WERI-Rb-1 (cell line): ENCODE measurements around the gene UCN2.

ENCODE experiments used
- DNase-seq: peaks from one replicate; pipeline ENCODE4 v3.0.0-alpha.2; 2020
- H3K27ac ChIP-seq: fragments of 250-450 bp; sonication (Bioruptor Pico); 2 replicates; pipeline ENCODE4 v1.5.1; 2020; ENCODE audit warnings: mild to moderate bottlenecking, moderate library complexity
- H3K27me3 ChIP-seq: fragments of 250-450 bp; sonication (Bioruptor Pico); 2 replicates; pipeline ENCODE4 v1.5.1; 2021; ENCODE audit warnings: mild to moderate bottlenecking, low read depth, moderate library complexity; ENCODE audit not compliant: insufficient read depth, severe bottlenecking
- H3K36me3 ChIP-seq: fragments of 250-450 bp; sonication (Bioruptor Pico); 2 replicates; pipeline ENCODE4 v1.5.1; 2020; ENCODE audit warnings: mild to moderate bottlenecking, moderate library complexity
- H3K4me3 ChIP-seq: 2 replicates; pipeline ENCODE4 v1.5.1; 2011; ENCODE audit warnings: low read depth, mild to moderate bottlenecking, control low read depth, low read length
- H3K9me3 ChIP-seq: fragments of 250-450 bp; sonication (Bioruptor Pico); 2 replicates; pipeline ENCODE4 v1.5.1; 2021; ENCODE audit warnings: mild to moderate bottlenecking, moderate library complexity; ENCODE audit not compliant: severe bottlenecking
- TF ChIP-seq, protein P1 (sequence below): IDR thresholded peaks from 2 replicates; pipeline ENCODE4 v1.5.1; 2011; ENCODE audit warnings: low read depth, mild to moderate bottlenecking, control low read depth, inconsistent platforms, low read length

UCN2 gene

DNA sequence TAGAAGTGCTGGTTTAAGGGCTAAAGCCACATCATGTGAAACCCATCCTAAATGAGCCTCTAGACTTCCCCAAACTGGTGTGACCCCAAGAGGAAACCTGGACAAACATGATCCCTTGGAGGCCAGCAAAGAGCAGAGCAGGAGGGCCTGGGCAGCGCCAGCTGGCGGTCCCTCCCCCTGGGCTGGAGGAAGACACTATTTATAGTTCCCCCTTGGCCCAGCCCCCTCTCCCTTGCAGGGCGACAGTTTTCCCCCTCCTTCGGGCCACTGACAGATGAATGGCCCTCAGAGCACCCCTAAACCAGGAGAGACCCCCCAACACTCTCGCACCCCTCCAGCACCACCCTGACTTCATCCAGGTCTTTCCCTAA, 2.9 kb downstream of the UCN2 start:
- Histone ChIP-seq H3K36me3 (peaks cover 2% of the 10 kb centered on the region; the same call in 1 of the 2 replicates), H3K9me3 (no peaks in the 10 kb centered on the region), H3K27me3 (no peaks in the 10 kb centered on the region), H3K27ac (peak overlapping the region; percentile 77), H3K4me3 (peak overlapping the region; percentile 50)
- TF ChIP-seq, protein P1, sequence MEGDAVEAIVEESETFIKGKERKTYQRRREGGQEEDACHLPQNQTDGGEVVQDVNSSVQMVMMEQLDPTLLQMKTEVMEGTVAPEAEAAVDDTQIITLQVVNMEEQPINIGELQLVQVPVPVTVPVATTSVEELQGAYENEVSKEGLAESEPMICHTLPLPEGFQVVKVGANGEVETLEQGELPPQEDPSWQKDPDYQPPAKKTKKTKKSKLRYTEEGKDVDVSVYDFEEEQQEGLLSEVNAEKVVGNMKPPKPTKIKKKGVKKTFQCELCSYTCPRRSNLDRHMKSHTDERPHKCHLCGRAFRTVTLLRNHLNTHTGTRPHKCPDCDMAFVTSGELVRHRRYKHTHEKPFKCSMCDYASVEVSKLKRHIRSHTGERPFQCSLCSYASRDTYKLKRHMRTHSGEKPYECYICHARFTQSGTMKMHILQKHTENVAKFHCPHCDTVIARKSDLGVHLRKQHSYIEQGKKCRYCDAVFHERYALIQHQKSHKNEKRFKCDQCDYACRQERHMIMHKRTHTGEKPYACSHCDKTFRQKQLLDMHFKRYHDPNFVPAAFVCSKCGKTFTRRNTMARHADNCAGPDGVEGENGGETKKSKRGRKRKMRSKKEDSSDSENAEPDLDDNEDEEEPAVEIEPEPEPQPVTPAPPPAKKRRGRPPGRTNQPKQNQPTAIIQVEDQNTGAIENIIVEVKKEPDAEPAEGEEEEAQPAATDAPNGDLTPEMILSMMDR: no peak
- DNase-seq: peak; percentile 86

DNA sequence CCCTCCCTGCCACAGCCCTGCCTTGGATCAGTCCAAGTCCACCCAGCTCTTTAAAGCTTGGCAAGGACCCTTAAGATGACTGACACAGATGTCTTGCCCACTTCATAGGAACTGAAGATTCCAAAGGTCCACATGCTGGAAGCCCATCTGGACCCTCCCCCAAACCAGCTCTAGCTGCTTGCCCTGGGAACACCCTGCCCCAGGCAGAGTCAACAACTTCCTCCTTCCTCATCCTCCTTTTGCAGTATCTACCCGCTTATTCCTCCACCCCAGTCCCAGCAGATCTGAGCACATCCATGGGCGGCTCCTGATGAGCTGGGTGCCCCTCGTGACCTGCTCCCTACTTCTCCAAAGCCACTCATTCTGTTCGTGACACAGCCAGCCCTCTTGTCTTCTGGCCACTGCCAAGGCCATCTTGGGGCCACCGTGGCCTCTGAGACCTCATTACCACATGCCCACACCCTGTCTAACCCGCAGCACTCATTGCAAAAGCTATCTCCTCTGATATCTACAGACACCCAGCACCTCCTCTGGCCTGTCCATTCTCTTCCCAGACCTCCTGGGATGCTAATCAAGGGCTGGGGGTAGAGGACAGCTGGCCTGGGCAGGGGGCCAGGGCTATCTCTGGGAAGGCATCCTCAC, 5.0 kb downstream of the UCN2 start:
- TF ChIP-seq, protein P1: no peak
- H3K9me3 ChIP-seq: no peaks in the 10 kb centered on the region
- no peak for DNase-seq
- no peaks in the 10 kb centered on the region for H3K27me3 ChIP-seq
- H3K36me3 ChIP-seq: no peaks in the 10 kb centered on the region; the same call in 1 of the 2 replicates
- no peak overlapping the region for H3K4me3 ChIP-seq
- H3K27ac ChIP-seq: peak overlapping the region; percentile 77

DNA sequence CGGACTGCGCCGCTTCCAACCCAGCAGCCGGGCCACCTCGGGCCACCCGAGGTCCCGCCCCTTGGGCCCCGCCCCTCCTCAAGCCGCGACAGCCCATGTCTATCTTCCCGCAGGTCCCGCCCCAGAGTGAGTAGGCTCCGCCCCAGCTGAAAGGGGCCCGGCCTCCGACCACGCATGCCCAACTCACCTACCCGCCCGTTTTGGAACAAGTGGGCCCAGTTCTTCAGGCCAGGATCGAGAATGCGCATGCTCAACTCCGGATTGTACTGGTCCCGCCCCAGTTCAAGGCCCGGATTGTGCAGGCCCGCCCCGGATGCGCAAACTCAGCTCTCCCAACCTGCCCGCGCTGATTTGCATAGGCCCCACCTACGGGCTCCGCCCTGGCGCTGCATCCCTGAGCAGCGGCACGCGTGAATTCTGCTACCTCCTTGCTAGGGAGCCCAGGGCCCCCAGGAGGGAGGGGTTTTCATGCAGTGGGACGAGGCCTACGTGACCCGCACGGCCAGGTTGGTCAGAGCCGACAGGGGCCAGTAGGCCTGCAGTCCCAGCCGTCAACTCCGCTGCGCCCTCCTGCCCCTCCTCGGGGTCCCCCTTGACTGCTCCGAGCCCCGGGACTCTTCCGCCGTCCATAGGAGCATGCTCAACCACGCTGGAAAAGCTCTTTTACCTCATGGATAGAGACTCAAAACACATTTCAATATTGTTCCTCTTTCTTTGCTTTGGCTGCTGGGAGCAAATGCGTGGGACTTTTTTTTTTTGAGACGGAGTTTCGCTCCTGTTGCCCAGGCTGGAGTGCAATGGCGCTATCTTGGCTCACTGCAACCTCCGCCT, 6.6 kb downstream of the UCN2 start, which contains the start of gene PFKFB4:
PFKFB4 (minus strand) TSS at position 8 of the 831 bp plus-strand sequence. CDS start 26 bp downstream, outside the sequence.
- peak; percentile 99 for DNase-seq
- peak within 1 kb of the TSS; percentile 52 for H3K4me3 ChIP-seq
- H3K9me3 ChIP-seq: no peaks in the 10 kb centered on the region
- H3K27ac ChIP-seq: peak within 1 kb of the TSS; percentile 77
- no peaks in the 10 kb centered on the region; the same call in 1 of the 2 replicates for H3K36me3 ChIP-seq
- no peaks in the 10 kb centered on the region for H3K27me3 ChIP-seq
- TF ChIP-seq, protein P1: no peak

DNA sequence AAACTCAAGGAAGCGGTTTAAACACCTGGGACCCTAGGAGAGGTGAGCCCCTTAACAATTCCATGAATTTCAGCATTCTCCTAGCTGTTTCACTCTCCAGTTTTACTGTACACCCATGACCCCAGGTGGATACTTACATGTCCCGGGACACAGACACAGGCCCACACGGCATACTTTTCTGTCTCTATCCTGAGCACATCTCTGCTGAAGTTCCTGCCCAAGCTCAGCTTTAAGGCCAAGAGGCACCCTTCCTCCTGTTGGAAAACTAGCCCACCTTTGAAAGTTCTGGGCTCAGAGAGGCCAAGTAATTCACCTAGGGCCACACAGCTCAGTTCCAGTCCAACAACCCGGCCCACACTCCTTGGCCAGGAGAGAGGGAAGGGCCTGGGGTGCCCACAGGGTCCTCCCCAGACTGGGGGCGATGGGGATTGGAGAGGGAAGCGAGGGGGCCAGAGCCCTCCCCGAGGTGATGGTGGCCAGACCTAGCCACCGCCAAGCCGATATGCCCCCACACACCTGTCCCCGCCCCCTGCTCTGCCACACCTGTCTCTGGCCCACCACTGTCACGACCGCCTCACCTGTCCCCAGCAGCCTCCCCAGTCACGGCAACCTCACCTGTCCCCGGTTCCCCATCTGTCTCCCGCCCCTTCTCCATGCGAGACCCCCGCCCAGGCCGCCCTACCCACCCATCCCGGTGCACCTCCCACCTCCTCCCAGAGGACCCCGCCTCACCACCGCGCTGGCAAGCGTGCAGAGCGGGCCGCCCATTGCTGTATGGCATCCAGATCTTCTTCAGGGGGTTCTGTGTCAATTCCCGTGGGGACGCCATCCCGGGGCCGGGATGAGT, 7.4 kb downstream of the UCN2 start:
- no peaks in the 10 kb centered on the region for H3K9me3 ChIP-seq
- no peaks in the 10 kb centered on the region; the same call in 1 of the 2 replicates for H3K36me3 ChIP-seq
- DNase-seq: no peak
- no peaks in the 10 kb centered on the region for H3K27me3 ChIP-seq
- peak overlapping the region; percentile 21; the same call in 1 of the 2 replicates for H3K27ac ChIP-seq
- peak overlapping the region; percentile 52 for H3K4me3 ChIP-seq
- TF ChIP-seq, protein P1: no peak

DNA sequence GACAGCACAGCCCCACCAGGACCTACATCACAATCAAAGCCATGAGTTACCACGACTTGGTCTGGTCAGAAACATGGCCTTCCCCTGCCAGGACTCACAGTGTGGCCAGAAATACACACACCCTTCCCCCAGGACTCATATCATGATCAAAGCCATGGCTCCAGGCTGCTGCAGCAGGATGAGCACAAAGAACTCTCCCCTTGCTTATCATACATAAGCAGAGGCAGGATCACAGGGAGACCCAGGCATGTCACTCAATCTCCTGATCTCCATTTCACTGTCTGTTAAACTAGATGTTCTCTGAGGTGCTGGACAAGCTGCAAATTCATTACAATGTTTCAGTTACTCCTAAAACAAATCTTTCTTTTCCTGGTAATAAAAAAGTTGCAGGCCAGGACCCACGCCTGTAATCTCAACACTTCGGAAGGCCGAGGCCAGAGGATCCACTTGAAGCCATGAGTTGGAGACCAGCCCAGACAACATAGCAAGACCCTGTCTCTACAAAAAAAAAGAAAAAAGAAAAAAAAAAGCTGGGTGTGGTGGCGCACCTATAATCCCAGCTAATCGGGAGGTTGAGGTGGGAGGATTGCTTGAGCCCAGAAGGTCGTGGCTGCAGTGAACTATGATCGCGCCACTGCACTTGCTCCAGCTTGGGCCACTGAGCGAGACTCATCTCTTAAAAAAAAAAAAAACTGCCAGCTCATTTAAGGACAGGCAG, 8.2 kb downstream of the UCN2 start:
- DNase-seq: no peak
- H3K36me3 ChIP-seq: no peaks in the 10 kb centered on the region; the same call in 1 of the 2 replicates
- no peaks in the 10 kb centered on the region for H3K27me3 ChIP-seq
- H3K27ac ChIP-seq: peak overlapping the region; percentile 32
- TF ChIP-seq, protein P1: no peak
- H3K4me3 ChIP-seq: peak overlapping the region; percentile 52
- no peaks in the 10 kb centered on the region for H3K9me3 ChIP-seq
